H1 (cell line): Measurements from ENCODE around the gene PPM1F. TPM values are rescaled to one million over a fixed set of nuclear protein-coding genes. Genes with fewer than 3 reads are reported as not detected.
A peak's percentile ranks its signal among the peaks of the same experiment; 100 is the strongest.

Experiments used
- CTCF ChIA-PET: fragments of 300-600 bp; sonication (Branson Sonifier 250); formaldehyde crosslinking; loops from one replicate; lab custom pipeline; 2021; ENCODE audit not compliant: partially characterized antibody; lab: Charles Lee
- POLR2A ChIA-PET: fragments of 300-600 bp; sonication (Branson Sonifier 250); formaldehyde crosslinking; loops from one replicate; lab custom pipeline; 2021; ENCODE audit warnings: inconsistent platforms; ENCODE audit not compliant: partially characterized antibody; lab: Charles Lee
- DNase-seq, 2 experiments: peaks; one replicate each; pipeline versions ENCODE4 v3.0.0 to v3.0.0-alpha.2; 2010 to 2022; ENCODE audit warnings: low spot score in 2 of 2, low read depth in 1 of 2, mixed read lengths in 1 of 2
- FAIRE-seq: peaks from 2 replicates; lab custom pipeline; 2011; peaks lifted over from hg19 to GRCh38; lab: Jason Lieb, UNC
- H2AFZ ChIP-seq: 2 replicates; pipeline ENCODE4 v1.8.1; 2012; ENCODE audit warnings: low read length, inconsistent platforms
- H2AK5ac ChIP-seq: 2 replicates; pipeline ENCODE4 v1.6.1; 2013; ENCODE audit warnings: low read depth, low read length
- H2BK120ac ChIP-seq: replicated peaks from 2 replicates; pipeline ENCODE3; 2013; ENCODE audit warnings: low read depth, low read length, inconsistent platforms
- H2BK12ac ChIP-seq: 2 replicates; pipeline ENCODE4 v1.6.1; 2013; ENCODE audit warnings: low read depth, low read length
- H2BK15ac ChIP-seq: 2 replicates; pipeline ENCODE4 v1.6.1; 2013; ENCODE audit warnings: low read length
- H2BK20ac ChIP-seq: 2 replicates; pipeline ENCODE4 v1.6.1; 2013; ENCODE audit warnings: low read length
- H2BK5ac ChIP-seq: 2 replicates; pipeline ENCODE4 v1.6.1; 2013; ENCODE audit warnings: low read depth, low read length
- H3K14ac ChIP-seq: 2 replicates; pipeline ENCODE4 v1.6.1; 2013; ENCODE audit warnings: inconsistent platforms; ENCODE audit not compliant: insufficient read length
- H3K18ac ChIP-seq: 2 replicates; pipeline ENCODE4 v1.6.1; 2013; ENCODE audit warnings: low read length; ENCODE audit errors: extremely low read depth
- H3K23ac ChIP-seq: 2 replicates; pipeline ENCODE4 v1.6.1; 2013; ENCODE audit warnings: inconsistent platforms; ENCODE audit not compliant: insufficient read length
- H3K23me2 ChIP-seq: 2 replicates; pipeline ENCODE4 v1.6.1; 2013; ENCODE audit warnings: low read depth, low read length
- H3K27ac ChIP-seq: 2 replicates; pipeline ENCODE4 v1.6.1; 2011; ENCODE audit warnings: low read depth, low read length, inconsistent platforms
- H3K27me3 ChIP-seq, 4 experiments: replicated peaks in 1 of 4; 1 replicate in 1 of 4; 2 replicates in 3 of 4; pipeline versions ENCODE4 v1.6.1 to v1.8.1; 2011 to 2013; ENCODE audit warnings: low read length in 3 of 4, mild to moderate bottlenecking in 3 of 4, inconsistent platforms in 2 of 4, mixed read lengths in 2 of 4, moderate library complexity in 1 of 4; ENCODE audit not compliant: control insufficient read depth in 3 of 4, insufficient read depth in 3 of 4; ENCODE audit errors: extremely low read depth in 1 of 4
- H3K36me3 ChIP-seq, 4 experiments: 2 replicates each; pipeline versions ENCODE4 v1.6.1 to v1.8.1; 2011 to 2013; ENCODE audit warnings: mild to moderate bottlenecking in 4 of 4, low read length in 3 of 4, moderate library complexity in 2 of 4, control low read depth in 1 of 4, inconsistent platforms in 1 of 4; ENCODE audit not compliant: insufficient read depth in 4 of 4, control insufficient read depth in 2 of 4
- H3K4ac ChIP-seq: replicated peaks from 2 replicates; pipeline ENCODE3; 2013; ENCODE audit warnings: low read length, low read depth, mixed read lengths, inconsistent platforms; ENCODE audit not compliant: insufficient read length
- H3K4me1 ChIP-seq, 4 experiments: replicated peaks in 1 of 4; 1 replicate in 1 of 4; 2 replicates in 3 of 4; pipeline versions ENCODE4 v1.6.1 to v1.8.1; 2011 to 2013; ENCODE audit warnings: low read length in 3 of 4, inconsistent platforms in 2 of 4, mixed read lengths in 1 of 4; ENCODE audit not compliant: insufficient read depth in 4 of 4, control insufficient read depth in 3 of 4
- H3K4me2 ChIP-seq, 2 experiments: 2 replicates each; pipeline versions ENCODE4 v1.6.1 to v1.8.1; 2011 to 2013; ENCODE audit warnings: low read depth in 2 of 2, low read length in 2 of 2, control low read depth in 1 of 2, inconsistent platforms in 1 of 2, mild to moderate bottlenecking in 1 of 2; ENCODE audit not compliant: insufficient read depth in 1 of 2
- H3K4me3 ChIP-seq, 4 experiments: fragments of 200-600, 300-600 bp in 1 of 4; sonication (generic), shearing (Covaris generic), sonication (Bioruptor Twin) in 1 of 4; 2 replicates each; pipeline versions ENCODE4 v1.5.1 to v1.8.1; 2011 to 2016; ENCODE audit warnings: low read length in 4 of 4, low read depth in 3 of 4, control low read depth in 2 of 4, inconsistent platforms in 2 of 4, mild to moderate bottlenecking in 2 of 4, mixed read lengths in 1 of 4, moderate library complexity in 1 of 4; ENCODE audit not compliant: insufficient read depth in 2 of 4; ENCODE audit errors: extremely low read depth in 1 of 4
- H3K56ac ChIP-seq: replicated peaks from 2 replicates; pipeline ENCODE3; 2013; ENCODE audit warnings: low read depth, mild to moderate bottlenecking, mixed read lengths, low read length, inconsistent platforms; ENCODE audit not compliant: insufficient read length
- H3K79me1 ChIP-seq: 2 replicates; pipeline ENCODE4 v1.6.1; 2013; ENCODE audit warnings: low read depth, low read length, control low read depth
- H3K79me2 ChIP-seq, 2 experiments: 2 replicates each; pipeline versions ENCODE4 v1.6.1 to v1.8.1; 2012 to 2013; ENCODE audit warnings: low read length in 2 of 2, mild to moderate bottlenecking in 2 of 2, inconsistent platforms in 1 of 2; ENCODE audit not compliant: insufficient read depth in 2 of 2, control insufficient read depth in 1 of 2
- H3K9ac ChIP-seq, 4 experiments: replicated peaks in 1 of 4; 1 replicate in 1 of 4; 2 replicates in 3 of 4; pipeline versions ENCODE4 v1.6.1 to v1.8.1; 2011 to 2013; ENCODE audit warnings: low read depth in 3 of 4, low read length in 3 of 4, control low read depth in 2 of 4, mild to moderate bottlenecking in 2 of 4, moderate library complexity in 2 of 4, inconsistent platforms in 1 of 4; ENCODE audit errors: extremely low read depth in 1 of 4
- H3K9me3 ChIP-seq, 2 experiments: 2 replicates each; pipeline versions ENCODE4 v1.6.1 to v1.8.1; 2012 to 2013; ENCODE audit warnings: mild to moderate bottlenecking in 2 of 2, moderate library complexity in 2 of 2, control low read depth in 1 of 2, inconsistent platforms in 1 of 2, low read depth in 1 of 2, low read length in 1 of 2, mixed read lengths in 1 of 2; ENCODE audit not compliant: insufficient read depth in 2 of 2
- H4K20me1 ChIP-seq, 2 experiments: replicated peaks in 1 of 2; 2 replicates each; pipeline versions ENCODE3 to v1.8.1; 2011 to 2013; ENCODE audit warnings: inconsistent platforms in 2 of 2, low read length in 2 of 2, mild to moderate bottlenecking in 1 of 2; ENCODE audit not compliant: insufficient read depth in 2 of 2, control insufficient read depth in 1 of 2
- H4K5ac ChIP-seq: 2 replicates; pipeline ENCODE4 v1.6.1; 2013; ENCODE audit warnings: low read length, low read depth, mixed read lengths, inconsistent platforms; ENCODE audit not compliant: insufficient read length
- H4K8ac ChIP-seq: 2 replicates; pipeline ENCODE4 v1.8.0; 2013; ENCODE audit warnings: mild to moderate bottlenecking, moderate library complexity, low read length, inconsistent platforms; ENCODE audit not compliant: insufficient read depth; ENCODE audit errors: extremely low read depth
- H4K91ac ChIP-seq: replicated peaks from 2 replicates; pipeline ENCODE3; 2013; ENCODE audit warnings: low read length, mixed read lengths, inconsistent platforms; ENCODE audit not compliant: insufficient read length
- ASH2L ChIP-seq: fragments of 200-600, 300-600 bp; sonication (generic); IDR thresholded peaks from one replicate; pipeline ENCODE4 v1.7.1; 2017; ENCODE audit warnings: low read length
- EGR1 ChIP-seq: IDR thresholded peaks from 2 replicates; pipeline ENCODE4 v1.6.1; 2011; ENCODE audit warnings: low read depth, low read length, borderline replicate concordance
- JUND ChIP-seq: IDR thresholded peaks from 2 replicates; pipeline ENCODE4 v1.6.1; 2011; ENCODE audit warnings: mild to moderate bottlenecking, improper control_type of control experiment, low read length
- KDM1A ChIP-seq: fragments of 200-600, 300-600 bp; sonication (generic); IDR thresholded peaks from 2 replicates; pipeline ENCODE4 v1.7.1; 2016; ENCODE audit warnings: mild to moderate bottlenecking, low read length, borderline replicate concordance
- SAP30 ChIP-seq: fragments of 300-600 bp; sonication (generic); IDR thresholded peaks from 2 replicates; pipeline ENCODE4 v1.7.1; 2012; ENCODE audit warnings: low read length, moderate library complexity, mild to moderate bottlenecking, inconsistent platforms; ENCODE audit not compliant: insufficient read depth, insufficient replicate concordance
- SP4 ChIP-seq: IDR thresholded peaks from 2 replicates; pipeline ENCODE4 v1.6.1; 2012; ENCODE audit warnings: low read length, inconsistent platforms
- TCF12 ChIP-seq: IDR thresholded peaks from 2 replicates; pipeline ENCODE4 v1.6.1; 2011; ENCODE audit warnings: low read depth, mild to moderate bottlenecking, low read length
- WGBS, 2 experiments: shearing (Covaris generic) in 1 of 2; methylation state at CpG; one replicate each; pipeline versions ENCODE4 v1.1.6 to v1.1.7; 2013 to 2015; ENCODE audit warnings: low lambda C conversion rate in 2 of 2, mixed read lengths in 2 of 2, inconsistent platforms in 1 of 2, low coverage in 1 of 2, missing lambda C conversion rate in 1 of 2; ENCODE audit not compliant: insufficient replicate concordance in 2 of 2, insufficient coverage in 1 of 2, insufficient read length in 1 of 2; ENCODE audit errors: extremely low coverage in 1 of 2, missing lambda C conversion rate in 1 of 2; 5-methylcytosine and 5-hydroxymethylcytosine counted together
- polyA plus RNA-seq, 7 experiments: library from polyadenylated mRNA; depleted of rRNA in 3 of 7; stranded (reverse) in 5 of 7; unstranded in 2 of 7; fragments of >200 nt in 5 of 7; fragments of 200-250 nt in 2 of 7; gene quantifications; 1 replicate in 5 of 7; 2 replicates in 1 of 7; 4 replicates in 1 of 7; pipeline versions ENCODE4 v1.2.1 to v1.2.3, GENCODE V29; 2011 to 2013; ENCODE audit warnings: missing spikeins in 2 of 7, mixed read lengths in 2 of 7
- total RNA-seq: library from RNA; stranded (reverse); fragmentation: NEBNext Ultra II Directional; extraction: Animal tissue kit (Norgen Biotek cat#: 25700); gene quantifications from 2 replicates; pipeline ENCODE4 v1.2.1, GENCODE V29; 2021

The PPM1F gene
- total and polyA plus RNA-seq, 2 of the 8 experiments (the other 6 are each of a cell fraction or from before 2014, with no cell fraction given) = 12.4 to 22.8 TPM

- Histone ChIP-seq H2BK12ac (peak overlapping the region; percentile 86; the same call in 1 of the 2 replicates), H3K9me3 (no peaks in the 10 kb centered on the region), H3K4ac (peak overlapping the region; percentile 57), H3K56ac (no peak overlapping the region), H3K4me2 (peak overlapping the region; percentile 28 to 31; a peak in 3 of 4 replicates), H2AK5ac (0 out of 2 replicates have a peak overlapping the region, but pooled peaks have one; percentile 2), H3K18ac (peak overlapping the region; percentile 97), H3K79me1 (no peaks in the 10 kb centered on the region), H4K5ac (peak overlapping the region; percentile 73), H3K4me3 (no peak overlapping the region; a peak in 1 of 8 replicates), H4K20me1 (no peaks in the 10 kb centered on the region), H3K14ac (no peak overlapping the region), H2BK5ac (peak overlapping the region; percentile 97), H3K23me2 (no peaks in the 10 kb centered on the region), H2BK120ac (peak overlapping the region; percentile 79), H3K23ac (no peak overlapping the region), H3K27ac (peak overlapping the region; percentile 44; the same call in 1 of the 2 replicates), H4K8ac (peak overlapping the region; percentile 90), H3K79me2 (no peaks in the 10 kb centered on the region), H2BK20ac (peak overlapping the region; percentile 98; the same call in 1 of the 2 replicates), H2BK15ac (peak overlapping the region; percentile 88; the same call in 1 of the 2 replicates), H3K9ac (peak overlapping the region in 1 of 4 experiments; percentile 21; a peak in 2 of 7 replicates), H3K4me1 (peaks cover 13 to 58% (median 43%) of the 10 kb centered on the region in 4 experiments), H3K36me3 (no peaks in the 10 kb centered on the region), H2AFZ (no peak overlapping the region), H4K91ac (peak overlapping the region; percentile 100), H3K27me3 (no peaks in the 10 kb centered on the region; a peak in 1 of 7 replicates)
- CTCF ChIA-PET = interaction anchor here (1.0 to 7.5 kb wide), 4 partner anchors 17 to 208 kb away, joined by 4 to 59 read pairs (median 4); no protein-coding TSS in a partner anchor
- POLR2A ChIA-PET = interaction anchor here (0.5 to 1.4 kb wide), 6 partner anchors 11 to 263 kb away, joined by 3 read pairs; no protein-coding TSS in a partner anchor
- TF ChIP-seq ASH2L (no peak), TCF12 (no peak), KDM1A (no peak), SP4 (no peak), EGR1 (no peak), SAP30 (no peak), JUND (no peak)
- DNase-seq (no peak), FAIRE-seq (no peak)
- WGBS, 2 experiments = 54% methylated on average over 13 of the region's 13 CpGs; no CpG with 5 or more reads in 1 of the 2 experiments
Measured at GRCh38 chr22:21921184-21921721, 31.4 kb downstream of the PPM1F start.
